ENCODE results near the gene CD1E.
"Not testable (repeated sequence)": the region's sequence is repeated elsewhere in the genome, so short reads cannot be mapped to it uniquely, and the experiment has no call there.

CD1E gene

GRCh38 chr1:158356616-158357015 lies 2.9 kb downstream of the CD1E start:
- no peak for DNase-seq (ENCODE audit: extremely low spot score)
- TF ChIP-seq ZNF384 (IDR thresholded peaks at IDR 0.05), result no peak
- no peak for TF ChIP-seq FOXM1 (IDR thresholded peaks at IDR 0.05; ENCODE audit: borderline replicate concordance)
- no peak for TF ChIP-seq SP1 (IDR thresholded peaks at IDR 0.05)
- no peak for TF ChIP-seq FOXA1 (IDR thresholded peaks at IDR 0.05)
- no peak for TF ChIP-seq NFRKB (IDR thresholded peaks at IDR 0.05)
- ChIA-PET CTCF (no interaction called here), POLR2A (no interaction called here)

GRCh38 chr1:158357441-158357840 lies 3.7 kb downstream of the CD1E start:
- TF ChIP-seq ELF4 (IDR thresholded peaks at IDR 0.05), result no peak
- TF ChIP-seq ARNT (IDR thresholded peaks at IDR 0.05), result no peak
- TF ChIP-seq HDGF (IDR thresholded peaks at IDR 0.05; ENCODE audit: borderline replicate concordance), result no peak
- TF ChIP-seq FOXA1 (IDR thresholded peaks at IDR 0.05), result no peak
- no peak for TF ChIP-seq ZNF384 (IDR thresholded peaks at IDR 0.05)
- no peak for TF ChIP-seq SP1 (IDR thresholded peaks at IDR 0.05)
- TF ChIP-seq CTBP1 (IDR thresholded peaks at IDR 0.05; ENCODE audit: borderline replicate concordance), result no peak
- TF ChIP-seq BHLHE40 (IDR thresholded peaks at IDR 0.05; ENCODE audit: borderline replicate concordance), result no peak
- TF ChIP-seq SUZ12 (IDR thresholded peaks at IDR 0.05), result no peak
- POLR2A ChIA-PET, result no interaction called here
- CTCF ChIA-PET, result no interaction called here
- DNase-seq (ENCODE audit: extremely low spot score), result no peak

GRCh38 chr1:158362482-158362881 lies 8.8 kb downstream of the CD1E start:
- TF ChIP-seq LEF1 (IDR thresholded peaks at IDR 0.05; ENCODE audit: borderline replicate concordance) (no peak), ZNF384 (IDR thresholded peaks at IDR 0.05) (no peak), FOXA1 (IDR thresholded peaks at IDR 0.05) (no peak), FOXK2 (IDR thresholded peaks at IDR 0.05) (no peak), ELF4 (IDR thresholded peaks at IDR 0.05) (no peak), NFRKB (IDR thresholded peaks at IDR 0.05) (no peak), ARNT (IDR thresholded peaks at IDR 0.05) (no peak), TARDBP (IDR thresholded peaks at IDR 0.05) (no peak), BHLHE40 (IDR thresholded peaks at IDR 0.05; ENCODE audit: borderline replicate concordance) (no peak), CTBP1 (IDR thresholded peaks at IDR 0.05; ENCODE audit: borderline replicate concordance) (no peak), SP1 (IDR thresholded peaks at IDR 0.05) (no peak), HDGF (IDR thresholded peaks at IDR 0.05; ENCODE audit: borderline replicate concordance) (no peak), FOXM1 (IDR thresholded peaks at IDR 0.05; ENCODE audit: borderline replicate concordance) (no peak), PKNOX1 (IDR thresholded peaks at IDR 0.05) (no peak)
- no peak for DNase-seq (ENCODE audit: extremely low spot score)
- POLR2A ChIA-PET, result no interaction called here
- CTCF ChIA-PET, result no interaction called here

- POLR2A ChIA-PET, result no interaction called here
- CTCF ChIA-PET, result no interaction called here
- TF ChIP-seq TARDBP (IDR thresholded peaks at IDR 0.05) (no peak), HDGF (IDR thresholded peaks at IDR 0.05; ENCODE audit: borderline replicate concordance) (no peak), SP1 (IDR thresholded peaks at IDR 0.05) (no peak), FOXA1 (IDR thresholded peaks at IDR 0.05) (no peak), BHLHE40 (IDR thresholded peaks at IDR 0.05; ENCODE audit: borderline replicate concordance) (no peak), FOXM1 (IDR thresholded peaks at IDR 0.05; ENCODE audit: borderline replicate concordance) (no peak), LEF1 (IDR thresholded peaks at IDR 0.05; ENCODE audit: borderline replicate concordance) (no peak), SUZ12 (IDR thresholded peaks at IDR 0.05) (no peak), ELF4 (IDR thresholded peaks at IDR 0.05) (no peak), ARNT (IDR thresholded peaks at IDR 0.05) (no peak)
- no peak for DNase-seq (ENCODE audit: extremely low spot score)
Observed at GRCh38 chr1:158362941-158363340, 9.2 kb downstream of the CD1E start.

- DNase-seq (ENCODE audit: extremely low spot score), result no peak
- TF ChIP-seq CTBP1 (IDR thresholded peaks at IDR 0.05; ENCODE audit: borderline replicate concordance) (no peak), TARDBP (IDR thresholded peaks at IDR 0.05) (no peak), HDGF (IDR thresholded peaks at IDR 0.05; ENCODE audit: borderline replicate concordance) (no peak), LEF1 (IDR thresholded peaks at IDR 0.05; ENCODE audit: borderline replicate concordance) (no peak), ARNT (IDR thresholded peaks at IDR 0.05) (no peak), L3MBTL2 (conservative IDR thresholded peaks at IDR 0.05) (no peak), ELF4 (IDR thresholded peaks at IDR 0.05) (no peak), NFRKB (IDR thresholded peaks at IDR 0.05) (no peak), FOXA1 (IDR thresholded peaks at IDR 0.05) (no peak), SP1 (IDR thresholded peaks at IDR 0.05) (no peak), SUZ12 (IDR thresholded peaks at IDR 0.05) (no peak), ZNF384 (IDR thresholded peaks at IDR 0.05) (no peak), FOXK2 (IDR thresholded peaks at IDR 0.05) (no peak), BHLHE40 (IDR thresholded peaks at IDR 0.05; ENCODE audit: borderline replicate concordance) (no peak), FOXM1 (IDR thresholded peaks at IDR 0.05; ENCODE audit: borderline replicate concordance) (no peak), PKNOX1 (IDR thresholded peaks at IDR 0.05) (no peak)
- ChIA-PET CTCF (no interaction called here), POLR2A (no interaction called here)
Observed at GRCh38 chr1:158366783-158367182, 13.1 kb downstream of the CD1E start.

- DNase-seq (ENCODE audit: extremely low spot score), result no peak
- ChIA-PET POLR2A (no interaction called here), CTCF (no interaction called here)
- TF ChIP-seq NFRKB (IDR thresholded peaks at IDR 0.05) (no peak), ARNT (IDR thresholded peaks at IDR 0.05) (no peak), PKNOX1 (IDR thresholded peaks at IDR 0.05) (no peak), ELF4 (IDR thresholded peaks at IDR 0.05) (no peak), LEF1 (IDR thresholded peaks at IDR 0.05; ENCODE audit: borderline replicate concordance) (no peak), SP1 (IDR thresholded peaks at IDR 0.05) (no peak), HDGF (IDR thresholded peaks at IDR 0.05; ENCODE audit: borderline replicate concordance) (no peak), SUZ12 (IDR thresholded peaks at IDR 0.05) (no peak)
Observed at GRCh38 chr1:158371188-158371953, 17.7 kb downstream of the CD1E start.

GRCh38 chr1:158374101-158374500 lies 20.4 kb downstream of the CD1E start:
- POLR2A ChIA-PET; DNase-seq (ENCODE audit: extremely low spot score); CTCF ChIA-PET: not testable (repeated sequence)
